ENCODE measurements around the gene C5orf63.

DNA sequence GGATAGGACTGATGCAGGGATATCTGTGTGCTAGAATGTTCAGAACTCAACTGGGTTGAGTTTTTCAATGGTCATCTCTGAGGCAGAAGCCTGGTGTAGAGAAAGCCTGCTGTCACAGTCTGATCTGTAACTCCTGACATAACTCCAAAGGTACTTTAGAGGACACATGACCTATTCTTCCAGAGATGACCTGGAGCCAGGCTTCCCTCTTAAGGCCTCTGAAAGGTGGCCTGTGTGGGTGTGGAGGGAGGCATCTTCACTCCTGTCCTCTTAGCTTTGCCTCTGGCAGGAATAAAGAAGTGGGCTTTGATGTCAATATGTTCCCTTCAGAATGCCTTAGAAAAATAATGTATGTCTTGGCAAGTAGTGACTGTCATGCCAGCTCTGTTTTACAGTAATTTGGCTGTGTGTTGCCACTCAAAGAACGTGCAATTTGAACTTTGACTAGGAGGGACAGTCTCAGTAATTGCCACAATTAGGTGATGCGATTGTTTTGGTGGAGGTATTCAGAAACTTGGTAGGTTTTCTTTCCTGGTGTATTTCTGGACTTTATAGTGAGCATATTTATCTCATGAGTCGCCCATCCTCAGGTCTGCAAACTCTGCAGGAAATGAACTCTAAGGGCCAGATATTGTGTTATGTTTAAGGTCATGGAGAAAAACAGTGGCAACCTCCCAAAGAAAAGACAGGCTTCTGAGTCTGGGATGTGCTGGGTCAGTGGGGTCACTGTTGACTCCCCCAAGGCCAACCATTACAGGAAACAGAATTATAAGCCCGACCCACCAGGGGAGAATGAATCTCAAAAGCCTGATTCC lies 3.2 kb upstream of the C5orf63 start:
- TF ChIP-seq, protein P1, sequence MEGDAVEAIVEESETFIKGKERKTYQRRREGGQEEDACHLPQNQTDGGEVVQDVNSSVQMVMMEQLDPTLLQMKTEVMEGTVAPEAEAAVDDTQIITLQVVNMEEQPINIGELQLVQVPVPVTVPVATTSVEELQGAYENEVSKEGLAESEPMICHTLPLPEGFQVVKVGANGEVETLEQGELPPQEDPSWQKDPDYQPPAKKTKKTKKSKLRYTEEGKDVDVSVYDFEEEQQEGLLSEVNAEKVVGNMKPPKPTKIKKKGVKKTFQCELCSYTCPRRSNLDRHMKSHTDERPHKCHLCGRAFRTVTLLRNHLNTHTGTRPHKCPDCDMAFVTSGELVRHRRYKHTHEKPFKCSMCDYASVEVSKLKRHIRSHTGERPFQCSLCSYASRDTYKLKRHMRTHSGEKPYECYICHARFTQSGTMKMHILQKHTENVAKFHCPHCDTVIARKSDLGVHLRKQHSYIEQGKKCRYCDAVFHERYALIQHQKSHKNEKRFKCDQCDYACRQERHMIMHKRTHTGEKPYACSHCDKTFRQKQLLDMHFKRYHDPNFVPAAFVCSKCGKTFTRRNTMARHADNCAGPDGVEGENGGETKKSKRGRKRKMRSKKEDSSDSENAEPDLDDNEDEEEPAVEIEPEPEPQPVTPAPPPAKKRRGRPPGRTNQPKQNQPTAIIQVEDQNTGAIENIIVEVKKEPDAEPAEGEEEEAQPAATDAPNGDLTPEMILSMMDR (IDR thresholded peaks at IDR 0.05): no peak
- TF ChIP-seq POLR2A (IDR thresholded peaks at IDR 0.05): no peak
- no peak for TF ChIP-seq POLR2AphosphoS5 (IDR thresholded peaks at IDR 0.05)

All from breast epithelium (tissue), 3 donors.